KMS-11 (cell line): ENCODE results near the gene ABCG4.

Source experiments
- H2AFZ ChIP-seq: fragments of 200-600 bp; sonication (generic); 2 replicates; pipeline ENCODE4 v1.6.1; 2016; ENCODE audit warnings: antibody characterized with exemption, mixed run types, low read depth
- H3K27ac ChIP-seq: fragments of 200-600 bp; sonication (generic); 2 replicates; pipeline ENCODE4 v1.6.1; 2016; ENCODE audit warnings: mild to moderate bottlenecking, mixed run types
- H3K27me3 ChIP-seq: fragments of 200-600 bp; sonication (generic); 2 replicates; pipeline ENCODE4 v1.6.1; 2017; ENCODE audit warnings: mild to moderate bottlenecking, low read depth, mixed run types, moderate library complexity; ENCODE audit not compliant: insufficient read depth
- H3K36me3 ChIP-seq: fragments of 200-600 bp; sonication (generic); 2 replicates; pipeline ENCODE4 v1.6.1; 2017; ENCODE audit warnings: mild to moderate bottlenecking, mixed run types; ENCODE audit not compliant: insufficient read depth
- H3K4me1 ChIP-seq: fragments of 200-600 bp; sonication (generic); 2 replicates; pipeline ENCODE4 v1.6.1; 2016; ENCODE audit warnings: mild to moderate bottlenecking, low read depth, mixed run types; ENCODE audit not compliant: poor library complexity, severe bottlenecking
- H3K4me2 ChIP-seq: fragments of 200-600 bp; sonication (generic); 2 replicates; pipeline ENCODE4 v1.7.0; 2016; ENCODE audit warnings: mild to moderate bottlenecking, mixed run types
- H3K4me3 ChIP-seq: fragments of 200-600 bp; sonication (generic); IDR thresholded peaks from 2 replicates; pipeline ENCODE4 v1.6.1; 2017; ENCODE audit warnings: low read depth, low read length, mixed read lengths; ENCODE audit not compliant: insufficient read depth
- H3K79me2 ChIP-seq: fragments of 200-600 bp; sonication (generic); 2 replicates; pipeline ENCODE4 v1.6.1; 2016; ENCODE audit warnings: low read depth, mixed run types; ENCODE audit not compliant: insufficient read depth
- H3K9ac ChIP-seq: fragments of 200-600 bp; sonication (generic); 2 replicates; pipeline ENCODE4 v1.6.1; 2016; ENCODE audit warnings: mild to moderate bottlenecking, mixed run types
- H4K20me1 ChIP-seq: fragments of 200-600 bp; sonication (generic); 2 replicates; pipeline ENCODE4 v1.6.1; 2016; ENCODE audit warnings: mild to moderate bottlenecking, mixed run types; ENCODE audit not compliant: insufficient read depth
- CTCF ChIP-seq: fragments of 200-600 bp; sonication (generic); conservative IDR thresholded peaks from 2 replicates; pipeline ENCODE4 v1.6.1; 2017; ENCODE audit warnings: low read depth, mild to moderate bottlenecking, antibody characterized with exemption, low read length, moderate library complexity, mixed read lengths

The ABCG4 gene

GRCh38 chr11:119187123-119187892, 38.5 kb downstream of the ABCG4 start:
- Histone ChIP-seq H3K27ac (no peak overlapping the region), H2AFZ (no peak overlapping the region), H3K36me3 (no peaks in the 10 kb centered on the region), H3K27me3 (peaks cover 3% of the 10 kb centered on the region; the same call in 1 of the 2 replicates), H3K4me2 (no peak overlapping the region), H3K4me1 (no peaks in the 10 kb centered on the region), H3K79me2 (no peaks in the 10 kb centered on the region), H3K9ac (no peak overlapping the region), H3K4me3 (no peak overlapping the region), H4K20me1 (no peaks in the 10 kb centered on the region)
- no peak for TF ChIP-seq CTCF

- Histone ChIP-seq H3K27me3 (peaks cover 3% of the 10 kb centered on the region; the same call in 1 of the 2 replicates), H3K4me2 (no peak overlapping the region), H2AFZ (no peak overlapping the region), H3K9ac (no peak overlapping the region), H3K4me3 (no peak overlapping the region), H3K36me3 (no peaks in the 10 kb centered on the region), H3K4me1 (no peaks in the 10 kb centered on the region), H3K27ac (no peak overlapping the region), H4K20me1 (no peaks in the 10 kb centered on the region), H3K79me2 (no peaks in the 10 kb centered on the region)
- TF ChIP-seq CTCF, result no peak
Observed at GRCh38 chr11:119188067-119188466, 39.2 kb downstream of the ABCG4 start.

- H3K27me3 ChIP-seq, result peaks cover 3% of the 10 kb centered on the region; the same call in 1 of the 2 replicates
- H3K4me2 ChIP-seq, result no peak overlapping the region
- TF ChIP-seq CTCF, result no peak
Observed at GRCh38 chr11:119188887-119189286, 40.0 kb downstream of the ABCG4 start.

GRCh38 chr11:119189393-119189792, 40.5 kb downstream of the ABCG4 start:
- Histone ChIP-seq H3K4me1 (no peaks in the 10 kb centered on the region), H2AFZ (no peak overlapping the region), H3K9ac (no peak overlapping the region), H3K4me2 (no peak overlapping the region), H3K36me3 (no peaks in the 10 kb centered on the region), H3K79me2 (no peaks in the 10 kb centered on the region), H3K27me3 (peaks cover 3% of the 10 kb centered on the region; the same call in 1 of the 2 replicates), H3K4me3 (no peak overlapping the region), H4K20me1 (no peaks in the 10 kb centered on the region), H3K27ac (no peak overlapping the region)
- no peak for TF ChIP-seq CTCF

More at GRCh38 chr11:119188887-119189286, 40.0 kb downstream of the ABCG4 start:
- no peaks in the 10 kb centered on the region for H4K20me1 ChIP-seq
- no peak overlapping the region for H3K4me3 ChIP-seq
- H3K27ac ChIP-seq, result no peak overlapping the region
- H3K36me3 ChIP-seq, result no peaks in the 10 kb centered on the region
- no peak overlapping the region for H2AFZ ChIP-seq
- H3K79me2 ChIP-seq, result no peaks in the 10 kb centered on the region
- no peak overlapping the region for H3K9ac ChIP-seq
- no peaks in the 10 kb centered on the region for H3K4me1 ChIP-seq
